K562 (cell line): ENCODE results near the gene ATP7B. TPM values are rescaled to one million over a fixed set of nuclear protein-coding genes. Genes with fewer than 3 reads are reported as not detected.
A peak's percentile ranks its signal among the peaks of the same experiment; 100 is the strongest.

Source experiments
- CHCHD3 ChIP-seq: fragments of 250-450 bp; sonication (Bioruptor Pico); IDR thresholded peaks from 2 replicates; pipeline ENCODE4 v2.1.2; 2022; ENCODE audit warnings: mild to moderate bottlenecking
- CTCF ChIP-seq, 3 experiments: IDR thresholded peaks in 2 of 3; conservative IDR thresholded peaks in 1 of 3; 2 replicates each; pipeline ENCODE4 v1.5.1; 2011 to 2012; ENCODE audit warnings: low read length in 3 of 3, mild to moderate bottlenecking in 3 of 3, control low read depth in 2 of 3, improper control_type of control experiment in 1 of 3, inconsistent platforms in 1 of 3, low read depth in 1 of 3, mixed read lengths in 1 of 3, moderate library complexity in 1 of 3; ENCODE audit not compliant: insufficient read depth in 2 of 3
- FOXK1 ChIP-seq: sonication (generic); formaldehyde crosslinking; IDR thresholded peaks from 2 replicates; pipeline ENCODE4 v1.8.0; 2022; ENCODE audit warnings: missing genetic modification reagents, mild to moderate bottlenecking, borderline replicate concordance
- GMEB1 ChIP-seq: fragments of 250-450 bp; sonication (Bioruptor Pico); IDR thresholded peaks from 2 replicates; pipeline ENCODE4 v1.4.0; 2020; ENCODE audit warnings: mild to moderate bottlenecking
- KDM4B ChIP-seq, 2 experiments: fragments of 450-650 bp in 1 of 2; sonication (generic) in 1 of 2; IDR thresholded peaks; 2 replicates each; pipeline ENCODE4 v1.6.1; 2016 to 2017; ENCODE audit warnings: borderline replicate concordance in 2 of 2, antibody characterized with exemption in 1 of 2, low read depth in 1 of 2, mild to moderate bottlenecking in 1 of 2
- MLLT1 ChIP-seq, 2 experiments: fragments of 450-650 bp; IDR thresholded peaks; 2 replicates each; pipeline ENCODE4 v1.6.1; 2016
- NKRF ChIP-seq: fragments of 450-650 bp; IDR thresholded peaks from 2 replicates; pipeline ENCODE4 v1.6.1; 2016; ENCODE audit warnings: borderline replicate concordance
- NONO ChIP-seq, 2 experiments: fragments of 200-400 bp in 1 of 2; fragments of 450-650 bp in 1 of 2; formaldehyde crosslinking in 1 of 2; IDR thresholded peaks; 2 replicates each; pipeline ENCODE4 v1.6.1; 2017; ENCODE audit warnings: low read depth in 2 of 2, mild to moderate bottlenecking in 2 of 2, moderate library complexity in 2 of 2, low read length in 1 of 2
- SMAD2 ChIP-seq: fragments of 150-350 bp; IDR thresholded peaks from 2 replicates; pipeline ENCODE4 v1.6.1; 2014; ENCODE audit warnings: low read depth, mild to moderate bottlenecking, low read length
- TSHZ1 ChIP-seq: fragments of 250-450 bp; sonication (Bioruptor Pico); IDR thresholded peaks from 2 replicates; pipeline ENCODE4 v1.4.0; 2020; ENCODE audit warnings: mild to moderate bottlenecking, moderate library complexity
- ZFX ChIP-seq: sonication (generic); formaldehyde crosslinking; IDR thresholded peaks from 2 replicates; pipeline ENCODE4 v1.8.0; 2022; ENCODE audit warnings: mild to moderate bottlenecking, missing genetic modification reagents, moderate library complexity
- ZNF212 ChIP-seq: fragments of 450-650 bp; formaldehyde crosslinking; IDR thresholded peaks from 2 replicates; pipeline ENCODE4 v1.4.0; 2020; ENCODE audit warnings: mild to moderate bottlenecking
- ZNF445 ChIP-seq: fragments of 250-450 bp; sonication (Bioruptor Pico); IDR thresholded peaks from 2 replicates; pipeline ENCODE4 v1.4.0; 2020; ENCODE audit warnings: low read depth, mild to moderate bottlenecking, moderate library complexity
- ZNF511 ChIP-seq: sonication (generic); formaldehyde crosslinking; IDR thresholded peaks from 2 replicates; pipeline ENCODE4 v1.8.0; 2022; ENCODE audit warnings: mild to moderate bottlenecking, missing genetic modification reagents
- polyA plus RNA-seq, 8 experiments: library from polyadenylated mRNA; depleted of rRNA in 4 of 8; stranded (reverse) in 5 of 8; unstranded in 3 of 8; fragments of >200 nt; fragmentation: Nextera tagmentation in 2 of 8; fragmentation: Illumina TruSeq in 1 of 8; extraction: Ambion mirVana in 2 of 8; extraction: Trizol in 1 of 8; gene quantifications; 2 replicates each; pipeline versions ENCODE4 v1.2.1 to v1.2.3, GENCODE V29; 2011 to 2014; ENCODE audit warnings: inconsistent platforms in 1 of 8, missing spikeins in 1 of 8
- total RNA-seq, 7 experiments: library from RNA; depleted of rRNA in 6 of 7; stranded (reverse); fragments of >200 nt in 6 of 7; fragmentation: Illumina TruSeq in 2 of 7; extraction: Trizol in 2 of 7; gene quantifications; 2 replicates each; pipeline versions ENCODE4 v1.2.1 to v1.2.3, GENCODE V29; 2011 to 2021; ENCODE audit warnings: low replicate concordance in 1 of 7

Gene ATP7B
- total and polyA plus RNA-seq, 9 of the 15 experiments (the other 6 are each of a cell fraction or from before 2014, with no cell fraction given), result 1.1 to 20.4 (median 8.5) TPM

GRCh38 chr13:52011632-52012511 lies 622 bp upstream of the ATP7B start, which contains the start of gene ALG11 (continued):
- no peak for TF ChIP-seq CTCF (IDR thresholded peaks at IDR 0.05 in 2 of 3, conservative IDR thresholded peaks at IDR 0.05 in 1 of 3; ENCODE audit: insufficient read depth in 2 of 3, low read depth in 1 of 3, low read length in 3 of 3)
- TF ChIP-seq FOXK1 (CRISPR knock-in tag), result no peak
- TF ChIP-seq ZNF445 (CRISPR knock-in tag), result no peak
- TF ChIP-seq ZNF212 (CRISPR knock-in tag), result no peak
- TF ChIP-seq ZFX (CRISPR knock-in tag), result peak; percentile 75
- no peak; the same call in 1 of the 2 replicates for TF ChIP-seq CHCHD3 (CRISPR knock-in tag)
- no peak for TF ChIP-seq NONO (IDR thresholded peaks at IDR 0.05; ENCODE audit: low read depth in 2 of 2, low read length in 1 of 2)
- no peak for TF ChIP-seq GMEB1 (CRISPR knock-in tag)
- TF ChIP-seq ZNF511 (CRISPR knock-in tag), result 0 out of 2 replicates have a peak, but pooled peaks have one; percentile 24
- no peak for TF ChIP-seq KDM4B (IDR thresholded peaks at IDR 0.05; ENCODE audit: borderline replicate concordance in 2 of 2, low read depth in 1 of 2)
- TF ChIP-seq MLLT1 (IDR thresholded peaks at IDR 0.05), result no peak
- TF ChIP-seq SMAD2, result no peak
- TF ChIP-seq TSHZ1 (CRISPR knock-in tag), result no peak
- 0 out of 2 replicates have a peak, but pooled peaks have one; percentile 46 for TF ChIP-seq NKRF
